Kidney (tissue), 14 donors: ENCODE data around the gene LHFPL6. TPM values are rescaled to one million over a fixed set of nuclear protein-coding genes. Genes with fewer than 3 reads are reported as not detected.

Source experiments
- DNase-seq, 5 donors: peaks; one replicate each; pipeline ENCODE4 v3.0.0-alpha.2; 2013 to 2020
- FAIRE-seq: peaks from 2 replicates; lab custom pipeline; 2012; peaks lifted over from hg19 to GRCh38; lab: Jason Lieb, UNC
- H3K27ac ChIP-seq, 2 donors: one replicate each; pipeline ENCODE4 v1.7.0; 2013; ENCODE audit warnings: low read depth in 2 of 2, low read length in 2 of 2, inconsistent platforms in 1 of 2
- H3K27me3 ChIP-seq: one replicate; pipeline ENCODE4 v1.7.1; 2013; ENCODE audit warnings: low read length, inconsistent platforms; ENCODE audit not compliant: control insufficient read depth, insufficient read depth
- H3K36me3 ChIP-seq, 3 donors: one replicate each; pipeline versions ENCODE4 v1.7.0 to v1.7.1; 2013; ENCODE audit warnings: low read length in 3 of 3, control low read depth in 1 of 3, inconsistent platforms in 1 of 3; ENCODE audit not compliant: insufficient read depth in 3 of 3, control insufficient read depth in 2 of 3
- H3K4me1 ChIP-seq, 3 donors: one replicate each; pipeline versions ENCODE4 v1.7.0 to v1.7.1; 2013; ENCODE audit warnings: low read length in 3 of 3, inconsistent platforms in 1 of 3, low read depth in 1 of 3; ENCODE audit not compliant: control insufficient read depth in 2 of 3, insufficient read depth in 2 of 3
- H3K4me3 ChIP-seq, 3 donors: one replicate each; pipeline versions ENCODE4 v1.7.0 to v1.8.1; 2013; ENCODE audit warnings: low read length in 3 of 3, control low read depth in 1 of 3, inconsistent platforms in 1 of 3
- H3K9ac ChIP-seq, 3 donors: one replicate each; pipeline versions ENCODE4 v1.7.0 to v1.7.1; 2013; ENCODE audit warnings: low read length in 3 of 3, control low read depth in 1 of 3, inconsistent platforms in 1 of 3
- H3K9me3 ChIP-seq, 3 donors: one replicate each; pipeline versions ENCODE4 v1.7.0 to v1.7.1; 2013; ENCODE audit warnings: low read length in 3 of 3, control low read depth in 1 of 3, inconsistent platforms in 1 of 3; ENCODE audit not compliant: control insufficient read depth in 2 of 3, insufficient read depth in 1 of 3
- intact Hi-C: fragments of 100-400 bp; cut with DNase I; formaldehyde crosslinking; loops from one replicate; pipeline ENCODE4 v1.11.1; 2022
- polyA plus RNA-seq: library from polyadenylated mRNA; stranded (reverse); fragments of 350-450 nt; fragmentation: Illumina TruSeq; extraction: RNeasy Lipid Tissue Mini Kit (QIAGEN cat#74804); gene quantifications from one replicate; pipeline ENCODE4 v1.2.3, GENCODE V29; 2014; ENCODE audit warnings: low read depth, low replicate concordance; ENCODE audit not compliant: insufficient read depth
- total RNA-seq: library from RNA; stranded (reverse); fragmentation: NEBNext Ultra II Directional; extraction: Animal tissue kit (Norgen Biotek cat#: 25700); gene quantifications from one replicate; pipeline ENCODE4 v1.2.1, GENCODE V29; 2021
- TF ChIP-seq, protein P1 (sequence below): IDR thresholded peaks from 3 replicates; pipeline ENCODE4 v1.5.1; 2012; ENCODE audit warnings: mild to moderate bottlenecking, moderate library complexity, borderline replicate concordance; ENCODE audit not compliant: insufficient read depth; ENCODE audit errors: extremely low read depth
- donor health status: control.
- donor health status: control.
- donor health status: control.
- donor health status: control.
- donor health status: control.
- donor health status: DM: yes; HTN: yes; CAD: no.
- donor health status: Normal renal cell carcinoma (clear cell type).

Gene LHFPL6
- total and polyA plus RNA-seq, 2 donors from 2014 or later, result 33.0 to 59.2 TPM

DNA sequence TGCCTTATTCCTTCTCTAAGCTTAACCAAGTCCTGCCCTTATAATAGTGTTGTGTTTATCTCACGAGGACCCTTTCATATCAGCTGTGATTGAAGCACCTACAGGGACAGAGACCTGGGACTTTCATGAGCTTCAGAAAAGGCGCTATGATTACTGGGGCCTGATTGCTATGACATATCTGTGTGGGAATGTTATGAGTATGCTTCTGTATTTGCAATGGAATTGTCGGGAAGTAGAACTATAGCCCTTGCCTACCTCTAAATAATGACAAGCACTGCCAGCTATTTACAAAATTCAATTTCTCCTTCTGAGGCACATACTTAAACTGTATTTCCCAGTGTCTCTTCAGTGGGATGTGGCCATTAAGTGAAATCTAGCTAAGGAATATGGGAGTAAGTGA lies 191.5 kb downstream of the LHFPL6 start:
- DNase-seq (no peak), FAIRE-seq (no peak)
- Histone ChIP-seq H3K4me1 (no peaks in the 10 kb centered on the region), H3K4me3 (no peak overlapping the region), H3K9ac (no peak overlapping the region), H3K9me3 (no peaks in the 10 kb centered on the region), H3K36me3 (no peaks in the 10 kb centered on the region), H3K27ac (no peak overlapping the region), H3K27me3 (no peaks in the 10 kb centered on the region)
- intact Hi-C loops, result loop anchor here (10.0 kb wide), 1 partner anchor 203 kb away; no protein-coding TSS in a partner anchor
- TF ChIP-seq, protein P1, sequence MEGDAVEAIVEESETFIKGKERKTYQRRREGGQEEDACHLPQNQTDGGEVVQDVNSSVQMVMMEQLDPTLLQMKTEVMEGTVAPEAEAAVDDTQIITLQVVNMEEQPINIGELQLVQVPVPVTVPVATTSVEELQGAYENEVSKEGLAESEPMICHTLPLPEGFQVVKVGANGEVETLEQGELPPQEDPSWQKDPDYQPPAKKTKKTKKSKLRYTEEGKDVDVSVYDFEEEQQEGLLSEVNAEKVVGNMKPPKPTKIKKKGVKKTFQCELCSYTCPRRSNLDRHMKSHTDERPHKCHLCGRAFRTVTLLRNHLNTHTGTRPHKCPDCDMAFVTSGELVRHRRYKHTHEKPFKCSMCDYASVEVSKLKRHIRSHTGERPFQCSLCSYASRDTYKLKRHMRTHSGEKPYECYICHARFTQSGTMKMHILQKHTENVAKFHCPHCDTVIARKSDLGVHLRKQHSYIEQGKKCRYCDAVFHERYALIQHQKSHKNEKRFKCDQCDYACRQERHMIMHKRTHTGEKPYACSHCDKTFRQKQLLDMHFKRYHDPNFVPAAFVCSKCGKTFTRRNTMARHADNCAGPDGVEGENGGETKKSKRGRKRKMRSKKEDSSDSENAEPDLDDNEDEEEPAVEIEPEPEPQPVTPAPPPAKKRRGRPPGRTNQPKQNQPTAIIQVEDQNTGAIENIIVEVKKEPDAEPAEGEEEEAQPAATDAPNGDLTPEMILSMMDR, result no peak

DNA sequence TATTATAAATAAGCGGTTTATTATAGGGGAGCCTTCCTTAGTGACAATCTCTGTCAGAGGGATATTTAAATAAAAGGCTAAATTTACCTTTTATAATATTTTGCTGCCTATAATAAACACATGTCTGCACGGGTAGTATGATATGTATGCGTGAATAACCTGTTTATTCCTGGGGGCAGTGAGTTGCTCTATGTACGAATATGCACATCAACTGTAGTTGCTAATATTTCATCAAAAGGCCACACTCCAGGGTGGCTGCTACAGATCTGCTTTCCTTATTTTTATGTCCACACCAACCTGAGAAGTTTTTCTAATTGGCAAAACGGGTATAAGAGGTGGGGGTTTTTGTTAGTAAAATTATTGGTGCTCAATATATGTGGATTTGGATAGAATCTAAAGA lies 192.0 kb downstream of the LHFPL6 start:
- DNase-seq (no peak), FAIRE-seq (no peak)
- Histone ChIP-seq H3K4me1 (no peaks in the 10 kb centered on the region), H3K36me3 (no peaks in the 10 kb centered on the region), H3K4me3 (no peak overlapping the region), H3K27me3 (no peaks in the 10 kb centered on the region), H3K9ac (no peak overlapping the region), H3K27ac (no peak overlapping the region), H3K9me3 (no peaks in the 10 kb centered on the region)
- intact Hi-C loops, result loop anchor here (10.0 kb wide), 1 partner anchor 204 kb away; no protein-coding TSS in a partner anchor
- TF ChIP-seq, protein P1, result no peak

DNA sequence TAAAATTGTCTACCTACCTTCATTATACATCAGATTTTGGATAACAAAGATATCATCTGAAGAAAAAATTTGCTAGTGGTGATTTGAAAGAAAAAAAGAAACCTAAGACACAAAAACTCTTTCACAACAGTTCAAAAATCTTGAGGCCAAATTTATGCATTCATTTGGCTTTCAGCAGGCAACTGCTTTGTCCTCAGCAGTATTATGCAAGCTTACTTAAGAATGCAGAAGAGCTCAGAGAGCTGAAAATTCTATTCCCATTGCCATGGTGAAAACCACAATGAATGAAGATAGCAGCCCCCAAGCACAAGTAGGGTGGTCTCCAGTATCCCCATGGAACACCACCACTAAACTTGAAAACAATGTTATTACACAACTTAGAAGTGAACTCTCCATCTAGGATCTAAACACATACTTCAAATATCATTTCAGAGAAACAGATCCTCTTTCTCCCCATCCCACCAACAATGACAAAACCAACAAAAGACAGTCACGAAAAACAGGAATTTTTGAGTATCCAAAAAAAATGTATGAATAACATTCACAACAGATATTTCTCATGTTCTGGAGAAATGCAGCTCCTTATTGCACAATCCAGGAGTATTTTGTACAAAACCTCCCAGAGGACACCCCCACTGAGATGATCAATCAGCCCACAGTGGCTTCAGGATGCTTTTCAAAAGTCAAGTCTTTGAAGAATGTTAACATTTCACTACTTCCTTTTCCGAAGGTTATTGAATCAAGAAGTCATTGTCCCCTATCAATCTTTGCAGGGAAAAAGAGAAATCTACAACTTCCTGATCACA lies 192.7 kb downstream of the LHFPL6 start:
- Histone ChIP-seq H3K9ac (no peak overlapping the region), H3K27me3 (no peaks in the 10 kb centered on the region), H3K4me1 (no peaks in the 10 kb centered on the region), H3K9me3 (no peaks in the 10 kb centered on the region), H3K4me3 (no peak overlapping the region), H3K27ac (no peak overlapping the region), H3K36me3 (no peaks in the 10 kb centered on the region)
- DNase-seq (no peak), FAIRE-seq (no peak)
- TF ChIP-seq, protein P1, result no peak
- intact Hi-C loops, result loop anchor here (10.0 kb wide), 1 partner anchor 205 kb away; no protein-coding TSS in a partner anchor
